ENCODE data around the gene MRPL51.

GRCh38 chr12:6539314-6539682, 46.2 kb upstream of the MRPL51 start:
- no peak for TF ChIP-seq CTCF (IDR thresholded peaks at IDR 0.05)
- TF ChIP-seq ZFX (IDR thresholded peaks at IDR 0.05; ENCODE audit: borderline replicate concordance) = no peak

All from 22Rv1 (cell line).